Measurements from ENCODE around the gene TRIM72. TPM values are rescaled to one million over a fixed set of nuclear protein-coding genes. Genes with fewer than 3 reads are reported as not detected.

Gene TRIM72
- 1.2 and 1.3 TPM in 2 replicates for total RNA-seq (2021)
- long read RNA-seq, full-length matches to known transcripts, result 1 of 6 reads
- long read RNA-seq, partial matches to known transcripts, result 4 of 6 reads
- long read RNA-seq, other reads (novel, unspliced or antisense), result 1 of 6 reads

DNA sequence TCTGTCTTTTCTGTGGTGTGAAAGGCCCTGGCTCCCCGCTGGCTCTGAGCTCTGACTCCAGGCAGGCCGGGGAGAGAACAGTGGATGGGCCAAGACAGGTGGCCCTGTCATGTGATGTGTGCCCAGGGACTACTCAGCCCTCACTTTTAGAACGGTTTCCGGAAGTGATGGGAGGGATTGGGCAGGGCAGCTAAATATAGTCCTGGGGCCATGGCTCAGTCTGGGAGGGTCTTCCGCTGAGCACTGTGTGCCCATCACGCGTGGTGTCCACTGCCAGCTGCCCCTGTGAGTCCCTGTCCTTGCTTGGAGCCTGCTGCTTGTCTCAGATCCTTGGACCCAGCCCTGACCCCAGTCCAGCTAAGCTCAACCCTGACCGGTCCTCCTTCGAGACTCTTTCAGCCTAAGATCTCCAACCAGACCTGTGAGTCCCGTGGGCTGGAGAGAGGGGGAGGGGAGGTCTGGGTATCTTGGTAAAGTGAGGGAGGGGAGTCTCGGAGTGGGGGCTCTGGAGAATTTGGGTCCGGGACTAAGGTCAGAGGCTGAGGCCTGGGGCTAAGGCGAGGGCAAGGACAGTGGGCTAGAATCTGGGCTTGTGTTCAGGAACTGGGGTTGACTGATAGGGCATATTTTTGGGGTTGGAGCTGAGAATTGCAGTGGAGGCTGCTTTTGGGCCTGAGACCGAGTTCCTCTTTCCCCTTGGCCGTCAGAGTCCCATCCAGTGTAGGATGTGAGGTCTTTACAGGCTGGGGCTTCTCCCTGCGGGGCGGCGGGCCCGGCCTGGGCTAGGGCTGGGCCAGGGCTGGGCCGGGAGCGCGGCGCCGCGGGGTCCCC, at the start of gene TRIM72:
Gene TRIM72 (plus strand): TSS at position 243 of the 831 bp plus-strand sequence. CDS start 620 bp downstream, outside the sequence.
- H3K9ac ChIP-seq (ENCODE audit: extremely low read depth, insufficient read length, low read length), result no peak within 1 kb of the TSS
- peaks cover 23 to 24% of the 10 kb centered on the region in 2 experiments for H3K4me1 Mint-ChIP-seq
- no peak within 1 kb of the TSS for H3K56ac ChIP-seq (ENCODE audit: insufficient read length, low read depth, low read length)
- no peaks in the 10 kb centered on the region for H3K9me3 ChIP-seq (ENCODE audit: control insufficient read depth, low read depth, low read length)
- H2AFZ ChIP-seq (ENCODE audit: low read length), result no peak within 1 kb of the TSS
- no peaks in the 10 kb centered on the region for H3K79me2 ChIP-seq (ENCODE audit: insufficient read depth, low read length)
- no peak within 1 kb of the TSS for H3K27ac ChIP-seq (ENCODE audit: insufficient read length, low read depth, low read length)
- no peak within 1 kb of the TSS for H3K27ac Mint-ChIP-seq
- TF ChIP-seq CTCF (conservative IDR thresholded peaks at IDR 0.05), result no peak
- no peak within 1 kb of the TSS for H3T11ph ChIP-seq (ENCODE audit: low read length)
- no peak within 1 kb of the TSS for H4K5ac ChIP-seq (ENCODE audit: insufficient read length, low read depth, low read length)
- H3K79me1 ChIP-seq (ENCODE audit: insufficient read depth, low read depth, low read length, poor library complexity, severe bottlenecking), result no peaks in the 10 kb centered on the region
- no peaks in the 10 kb centered on the region; a peak in 1 of 7 replicates for H3K36me3 Mint-ChIP-seq (ENCODE audit: insufficient read depth in 1 of 3, low read depth in 3 of 3)
- H3K14ac ChIP-seq (ENCODE audit: insufficient read depth, low read length), result peak within 1 kb of the TSS; percentile 10
- no peaks in the 10 kb centered on the region; a peak in 1 of 5 replicates for H3K9me3 Mint-ChIP-seq
- no peaks in the 10 kb centered on the region for H4K20me1 ChIP-seq (ENCODE audit: control insufficient read depth, insufficient read depth, insufficient read length)
- peaks cover 26% of the 10 kb centered on the region for H3K23me2 ChIP-seq (ENCODE audit: insufficient read length, low read depth, low read length, poor library complexity, severe bottlenecking)
- H3K4me2 ChIP-seq (ENCODE audit: insufficient read depth, insufficient read length, low read length), result peak within 1 kb of the TSS; percentile 72
- H2BK12ac ChIP-seq (ENCODE audit: insufficient read length, low read depth, low read length), result no peak within 1 kb of the TSS
- WGBS (ENCODE audit: extremely low coverage, insufficient read length, low lambda C conversion rate), result no CpG with 5 or more reads among the region's 25 CpGs
- no peak within 1 kb of the TSS for H3K23ac ChIP-seq (ENCODE audit: insufficient read length, low read depth, low read length)
- H2BK5ac ChIP-seq (ENCODE audit: insufficient read length, low read length), result no peak within 1 kb of the TSS
- no peak within 1 kb of the TSS for H4K8ac ChIP-seq (replicated peaks; ENCODE audit: insufficient read length, low read depth, low read length)
- no peak within 1 kb of the TSS for H4K91ac ChIP-seq (ENCODE audit: insufficient read length, low read depth, low read length)
- no peaks in the 10 kb centered on the region for H3K4me1 ChIP-seq (ENCODE audit: insufficient read depth, low read length)
- no peak within 1 kb of the TSS for H2BK15ac ChIP-seq (ENCODE audit: low read depth, low read length)
- peaks cover 66% of the 10 kb centered on the region for H3K27me3 Mint-ChIP-seq (ENCODE audit: low read depth)
- DNase-seq, result no peak
- H2AK5ac ChIP-seq (ENCODE audit: insufficient read length, low read length), result no peak within 1 kb of the TSS
- H2BK120ac ChIP-seq (ENCODE audit: low read depth, low read length, poor library complexity, severe bottlenecking), result no peak within 1 kb of the TSS
- no peak within 1 kb of the TSS for H2BK20ac ChIP-seq (ENCODE audit: low read depth, low read length, poor library complexity, severe bottlenecking)
- peaks cover 15% of the 10 kb centered on the region; the same call in 1 of the 2 replicates for H3K27me3 ChIP-seq (ENCODE audit: insufficient read depth, low read length)
- H3K4ac ChIP-seq (ENCODE audit: low read depth, low read length), result no peak within 1 kb of the TSS
- H3K4me3 Mint-ChIP-seq, result peak within 1 kb of the TSS; percentile 66 to 84
- peak within 1 kb of the TSS; percentile 49 for H3K18ac ChIP-seq (ENCODE audit: insufficient read length, low read depth, low read length)
